ENCODE results near the gene CIITA.
"Not testable (repeated sequence)": the region's sequence is repeated elsewhere in the genome, so short reads cannot be mapped to it uniquely, and the experiment has no call there.

The CIITA gene

DNA sequence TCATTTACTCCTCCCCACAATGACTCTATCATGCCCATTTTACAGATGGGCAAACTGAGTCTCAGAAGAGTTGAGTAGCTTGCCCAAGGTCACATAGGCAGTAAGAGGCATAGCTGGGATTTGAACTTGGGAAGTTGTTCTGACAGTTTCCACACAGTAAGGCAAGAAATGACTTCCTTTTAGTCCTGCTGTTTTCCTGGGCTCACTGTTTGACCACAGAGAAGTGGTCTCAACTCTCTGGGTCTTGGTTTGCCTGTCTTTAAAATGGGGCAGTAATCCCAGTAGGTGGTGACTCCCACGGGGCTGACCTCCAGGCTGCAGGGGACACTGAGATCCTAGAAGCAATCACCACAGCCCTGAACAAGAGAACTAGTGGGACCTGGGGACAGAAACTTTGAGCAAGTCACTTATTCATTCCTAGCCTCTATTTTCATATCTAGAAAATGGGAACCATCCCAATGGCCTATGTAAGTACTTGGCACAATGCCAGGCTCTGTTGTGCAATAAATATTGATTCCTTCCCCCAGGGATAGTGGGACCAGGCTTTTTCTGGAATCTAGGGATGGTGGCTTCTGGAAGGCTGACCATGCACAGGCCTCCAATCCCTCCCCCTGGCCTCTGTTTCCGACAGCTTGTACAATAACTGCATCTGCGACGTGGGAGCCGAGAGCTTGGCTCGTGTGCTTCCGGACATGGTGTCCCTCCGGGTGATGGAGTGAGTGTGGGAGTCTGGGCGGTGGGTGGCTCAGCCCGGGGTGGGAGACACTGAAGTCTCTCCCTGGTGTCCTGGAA, 44.7 kb downstream of the CIITA start:
- Histone ChIP-seq H4K20me1 (ENCODE audit: insufficient read depth) (no peaks in the 10 kb centered on the region), H3K4me3 (IDR thresholded peaks at IDR 0.05; ENCODE audit: insufficient read depth, low read depth, low read length) (no peak overlapping the region), H3K27ac (no peak overlapping the region), H2AFZ (ENCODE audit: low read depth) (no peak overlapping the region), H3K79me2 (ENCODE audit: insufficient read depth, low read depth) (no peaks in the 10 kb centered on the region), H3K36me3 (ENCODE audit: insufficient read depth) (no peaks in the 10 kb centered on the region), H3K9ac (no peak overlapping the region), H3K4me1 (ENCODE audit: low read depth, poor library complexity, severe bottlenecking) (peaks cover 14% of the 10 kb centered on the region), H3K4me2 (no peak overlapping the region), H3K27me3 (ENCODE audit: insufficient read depth, low read depth) (no peaks in the 10 kb centered on the region)
- TF ChIP-seq, protein P1, sequence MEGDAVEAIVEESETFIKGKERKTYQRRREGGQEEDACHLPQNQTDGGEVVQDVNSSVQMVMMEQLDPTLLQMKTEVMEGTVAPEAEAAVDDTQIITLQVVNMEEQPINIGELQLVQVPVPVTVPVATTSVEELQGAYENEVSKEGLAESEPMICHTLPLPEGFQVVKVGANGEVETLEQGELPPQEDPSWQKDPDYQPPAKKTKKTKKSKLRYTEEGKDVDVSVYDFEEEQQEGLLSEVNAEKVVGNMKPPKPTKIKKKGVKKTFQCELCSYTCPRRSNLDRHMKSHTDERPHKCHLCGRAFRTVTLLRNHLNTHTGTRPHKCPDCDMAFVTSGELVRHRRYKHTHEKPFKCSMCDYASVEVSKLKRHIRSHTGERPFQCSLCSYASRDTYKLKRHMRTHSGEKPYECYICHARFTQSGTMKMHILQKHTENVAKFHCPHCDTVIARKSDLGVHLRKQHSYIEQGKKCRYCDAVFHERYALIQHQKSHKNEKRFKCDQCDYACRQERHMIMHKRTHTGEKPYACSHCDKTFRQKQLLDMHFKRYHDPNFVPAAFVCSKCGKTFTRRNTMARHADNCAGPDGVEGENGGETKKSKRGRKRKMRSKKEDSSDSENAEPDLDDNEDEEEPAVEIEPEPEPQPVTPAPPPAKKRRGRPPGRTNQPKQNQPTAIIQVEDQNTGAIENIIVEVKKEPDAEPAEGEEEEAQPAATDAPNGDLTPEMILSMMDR (conservative IDR thresholded peaks at IDR 0.05; ENCODE audit: low read depth, low read length) = no peak

DNA sequence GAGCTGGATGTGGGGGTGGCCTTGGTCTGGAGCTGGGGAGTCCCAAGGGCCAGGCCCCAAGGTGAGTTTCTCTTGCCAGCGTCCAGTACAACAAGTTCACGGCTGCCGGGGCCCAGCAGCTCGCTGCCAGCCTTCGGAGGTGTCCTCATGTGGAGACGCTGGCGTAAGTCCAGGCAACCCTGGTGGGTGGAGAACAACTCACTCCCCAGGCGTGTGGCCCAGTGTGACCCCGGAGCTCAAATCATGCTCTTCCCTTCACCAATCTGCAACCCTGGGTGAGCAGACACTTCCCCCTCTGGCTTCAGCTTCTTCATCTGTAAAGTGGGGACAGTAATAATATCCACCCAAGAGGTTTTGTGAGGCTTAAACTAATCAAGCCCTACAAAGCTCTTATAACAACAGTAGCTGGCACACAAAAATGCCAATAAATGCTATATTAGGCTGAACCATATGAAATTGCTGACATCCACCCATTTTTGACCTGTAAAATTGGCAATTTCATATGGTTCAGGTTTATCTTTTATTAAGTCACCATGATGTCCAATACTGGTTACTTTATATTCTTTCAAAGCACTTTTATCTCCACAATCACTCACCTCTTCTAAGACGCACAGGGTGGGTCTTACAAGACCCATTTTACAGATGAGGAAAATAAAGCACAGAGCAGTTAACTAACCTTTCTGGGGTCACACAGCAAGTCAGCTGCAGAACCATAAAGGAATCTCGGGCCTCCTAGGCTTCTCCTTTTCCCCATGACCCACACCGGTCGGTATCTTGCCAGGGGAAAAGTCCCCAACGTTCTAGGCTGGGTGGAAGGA, 45.5 kb downstream of the CIITA start:
- Histone ChIP-seq H3K4me2 (no peak overlapping the region), H4K20me1 (ENCODE audit: insufficient read depth) (no peaks in the 10 kb centered on the region), H3K27me3 (ENCODE audit: insufficient read depth, low read depth) (no peaks in the 10 kb centered on the region), H3K36me3 (ENCODE audit: insufficient read depth) (no peaks in the 10 kb centered on the region), H3K79me2 (ENCODE audit: insufficient read depth, low read depth) (no peaks in the 10 kb centered on the region), H3K4me1 (ENCODE audit: low read depth, poor library complexity, severe bottlenecking) (peaks cover 14% of the 10 kb centered on the region), H2AFZ (ENCODE audit: low read depth) (no peak overlapping the region), H3K27ac (no peak overlapping the region), H3K9ac (no peak overlapping the region), H3K4me3 (IDR thresholded peaks at IDR 0.05; ENCODE audit: insufficient read depth, low read depth, low read length) (no peak overlapping the region)
- TF ChIP-seq, protein P1 (conservative IDR thresholded peaks at IDR 0.05; ENCODE audit: low read depth, low read length) = no peak

DNA sequence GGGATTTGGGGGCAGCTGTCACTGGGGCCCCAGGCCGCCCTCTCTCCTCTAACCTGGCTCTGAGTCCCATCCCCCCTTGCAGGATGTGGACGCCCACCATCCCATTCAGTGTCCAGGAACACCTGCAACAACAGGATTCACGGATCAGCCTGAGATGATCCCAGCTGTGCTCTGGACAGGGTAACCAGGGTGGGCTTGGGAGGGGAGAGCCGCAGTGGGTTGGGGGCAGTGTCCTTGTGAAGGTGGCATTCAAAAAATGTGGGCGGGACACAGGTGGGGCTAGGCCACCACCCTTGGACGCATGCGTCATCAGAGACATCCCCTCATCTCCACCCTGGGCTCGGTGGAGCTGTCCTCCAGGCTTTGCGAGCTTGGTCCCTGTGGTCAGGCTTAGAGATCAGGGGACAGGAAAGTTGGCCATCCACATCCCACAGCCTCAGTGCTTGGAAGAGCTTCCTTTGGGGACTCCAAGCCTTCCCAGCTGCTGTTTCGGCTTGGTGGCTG, 46.2 kb downstream of the CIITA start:
- peaks cover 10% of the 10 kb centered on the region for H3K4me1 ChIP-seq (ENCODE audit: low read depth, poor library complexity, severe bottlenecking)
- TF ChIP-seq, protein P1 (conservative IDR thresholded peaks at IDR 0.05; ENCODE audit: low read depth, low read length) = no peak
- H3K4me3 ChIP-seq (IDR thresholded peaks at IDR 0.05; ENCODE audit: insufficient read depth, low read depth, low read length) = no peak overlapping the region
- no peak overlapping the region for H3K27ac ChIP-seq
- H3K9ac ChIP-seq = no peak overlapping the region
- H3K36me3 ChIP-seq (ENCODE audit: insufficient read depth) = no peaks in the 10 kb centered on the region
- no peaks in the 10 kb centered on the region for H3K79me2 ChIP-seq (ENCODE audit: insufficient read depth, low read depth)
- no peak overlapping the region for H2AFZ ChIP-seq (ENCODE audit: low read depth)
- no peak overlapping the region for H3K4me2 ChIP-seq
- no peaks in the 10 kb centered on the region for H4K20me1 ChIP-seq (ENCODE audit: insufficient read depth)
- no peaks in the 10 kb centered on the region for H3K27me3 ChIP-seq (ENCODE audit: insufficient read depth, low read depth)

GRCh38 chr16:10923650-10924214, 46.7 kb downstream of the CIITA start:
- Histone ChIP-seq H4K20me1 (ENCODE audit: insufficient read depth) (no peaks in the 10 kb centered on the region), H3K9ac (no peak overlapping the region), H3K4me2 (no peak overlapping the region), H3K27me3 (ENCODE audit: insufficient read depth, low read depth) (no peaks in the 10 kb centered on the region), H3K36me3 (ENCODE audit: insufficient read depth) (no peaks in the 10 kb centered on the region), H2AFZ (ENCODE audit: low read depth) (no peak overlapping the region), H3K4me3 (IDR thresholded peaks at IDR 0.05; ENCODE audit: insufficient read depth, low read depth, low read length) (no peak overlapping the region), H3K79me2 (ENCODE audit: insufficient read depth, low read depth) (no peaks in the 10 kb centered on the region), H3K4me1 (ENCODE audit: low read depth, poor library complexity, severe bottlenecking) (peaks cover 4% of the 10 kb centered on the region), H3K27ac (no peak overlapping the region)
- TF ChIP-seq, protein P1 (conservative IDR thresholded peaks at IDR 0.05; ENCODE audit: low read depth, low read length) = no peak

- not testable (repeated sequence) for H3K36me3 ChIP-seq (ENCODE audit: insufficient read depth); H3K27me3 ChIP-seq (ENCODE audit: insufficient read depth, low read depth); H3K4me3 ChIP-seq (IDR thresholded peaks at IDR 0.05; ENCODE audit: insufficient read depth, low read depth, low read length); H3K79me2 ChIP-seq (ENCODE audit: insufficient read depth, low read depth); H3K4me2 ChIP-seq; H3K9ac ChIP-seq; H3K27ac ChIP-seq; H4K20me1 ChIP-seq (ENCODE audit: insufficient read depth); H2AFZ ChIP-seq (ENCODE audit: low read depth); H3K4me1 ChIP-seq (ENCODE audit: low read depth, poor library complexity, severe bottlenecking)
Measured at GRCh38 chr16:10925285-10925684, 48.3 kb downstream of the CIITA start.

Data from KMS-11 (cell line).